AG20443 (cell line): ENCODE measurements around the gene ARHGEF28.
A peak's percentile ranks its signal among the peaks of the same experiment; 100 is the strongest.

ENCODE experiments used
- DNase-seq: peaks from one replicate; pipeline ENCODE4 v3.0.0; 2012; ENCODE audit warnings: low spot score, mixed read lengths

ARHGEF28 gene

DNA sequence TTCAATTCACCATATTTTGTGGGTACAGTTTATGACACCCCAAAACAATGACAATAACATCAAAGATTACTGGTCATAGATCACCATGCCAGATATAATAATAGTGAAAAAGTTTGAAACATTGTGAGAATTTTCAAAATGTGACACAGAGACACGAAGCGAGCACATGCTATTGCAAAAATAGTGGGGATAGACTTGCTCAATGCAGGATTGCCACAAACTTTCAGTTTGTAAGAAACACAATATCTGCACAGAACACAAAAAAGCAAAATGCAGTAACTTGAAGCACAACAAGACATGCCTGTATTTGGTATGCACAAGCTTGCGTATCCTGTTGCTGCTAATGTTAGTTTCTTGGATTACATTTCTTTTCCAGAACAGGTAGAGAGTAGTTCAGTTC is 35.8 kb downstream of the ARHGEF28 start:
- no peak for DNase-seq

DNA sequence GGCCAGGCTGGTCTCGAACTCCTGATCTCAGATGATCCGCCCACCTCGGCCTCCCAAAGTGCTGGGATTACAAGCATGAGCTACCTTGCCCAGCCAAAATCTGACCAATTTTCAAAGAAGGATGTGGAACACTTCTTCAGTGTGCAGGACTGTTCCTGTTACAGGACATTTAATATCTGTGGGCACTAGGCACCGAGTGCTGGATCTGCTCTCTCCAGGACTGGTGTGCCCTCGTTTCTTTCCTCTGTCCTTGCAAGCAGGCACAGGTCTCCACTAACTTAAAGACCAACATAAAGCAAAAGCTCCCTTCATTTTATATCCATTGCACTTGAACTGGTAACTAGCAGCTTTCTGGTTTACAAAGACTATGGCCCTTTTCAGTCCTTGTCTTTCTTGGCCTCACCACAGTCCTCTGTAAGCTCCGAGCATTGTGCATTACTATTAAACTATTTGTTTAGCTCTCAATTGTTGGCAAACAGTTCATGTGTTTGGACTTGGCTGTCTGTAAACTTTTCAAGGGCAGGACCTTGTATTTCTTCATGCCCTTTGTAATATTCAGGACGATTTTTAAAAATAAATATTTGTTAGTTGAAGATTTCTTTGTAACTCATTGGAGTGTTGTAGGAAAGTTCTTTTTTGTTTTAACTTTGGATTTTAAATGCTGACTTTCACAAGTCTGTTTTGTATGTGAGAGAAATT is 37.3 kb downstream of the ARHGEF28 start:
- DNase-seq, result no peak

DNA sequence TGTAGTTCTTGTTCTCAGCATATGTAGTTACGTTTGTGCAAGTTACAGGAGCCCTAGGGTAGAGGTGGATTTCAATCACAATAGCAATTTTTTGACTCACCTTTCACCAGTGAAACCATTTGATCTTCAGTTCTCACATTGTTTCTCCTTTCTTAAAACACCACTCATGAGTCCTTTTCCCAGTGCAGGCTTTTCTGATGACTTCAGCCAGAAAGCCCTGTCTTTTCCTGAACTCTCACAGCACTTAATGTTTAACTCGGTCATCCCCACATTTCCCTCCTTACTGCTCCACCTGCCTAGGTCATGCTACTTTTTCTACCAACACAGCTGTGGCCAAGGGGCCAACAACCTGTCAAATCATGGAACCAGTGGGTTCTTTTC is 37.9 kb downstream of the ARHGEF28 start:
- no peak for DNase-seq

DNA sequence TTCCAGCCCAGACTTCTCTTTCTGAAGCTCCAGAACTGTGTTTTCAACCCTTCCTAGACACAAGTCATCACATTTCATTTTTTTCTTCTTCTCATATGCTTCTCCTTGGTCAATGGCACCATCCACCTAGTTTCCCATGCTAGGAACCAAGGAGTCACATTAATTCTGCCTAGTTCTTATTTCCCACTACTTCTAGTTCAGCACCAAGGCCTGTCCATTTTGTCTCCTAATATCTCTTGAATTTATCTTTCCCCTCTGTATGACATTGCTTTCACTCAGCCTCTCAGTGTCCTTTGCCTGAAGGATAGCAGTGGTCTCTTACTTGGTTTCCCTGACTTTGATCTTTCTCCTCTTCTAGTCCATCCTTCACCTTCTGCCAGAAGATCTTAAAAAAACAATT is 38.8 kb downstream of the ARHGEF28 start:
- no peak for DNase-seq

DNA sequence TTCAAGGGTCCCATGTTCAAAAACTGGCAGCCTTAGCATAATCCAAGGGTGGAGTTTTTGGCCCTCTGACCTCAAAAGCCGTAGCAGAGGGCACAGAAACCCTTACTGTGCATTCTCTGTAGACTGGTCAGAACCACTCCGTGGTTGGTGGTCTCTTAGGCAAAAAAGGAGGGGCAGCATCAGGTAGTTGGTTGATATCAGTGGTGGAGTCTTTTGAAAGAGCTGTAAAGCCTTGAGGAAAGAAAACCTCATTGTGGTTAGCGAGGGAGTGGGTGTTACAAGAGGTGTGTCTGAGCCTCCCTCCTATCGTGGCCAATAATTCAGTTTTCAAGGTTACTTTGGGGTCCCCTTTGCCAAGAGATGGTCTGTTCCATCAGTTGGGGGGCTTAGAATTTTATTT is 40.9 kb downstream of the ARHGEF28 start:
- DNase-seq, result no peak

DNA sequence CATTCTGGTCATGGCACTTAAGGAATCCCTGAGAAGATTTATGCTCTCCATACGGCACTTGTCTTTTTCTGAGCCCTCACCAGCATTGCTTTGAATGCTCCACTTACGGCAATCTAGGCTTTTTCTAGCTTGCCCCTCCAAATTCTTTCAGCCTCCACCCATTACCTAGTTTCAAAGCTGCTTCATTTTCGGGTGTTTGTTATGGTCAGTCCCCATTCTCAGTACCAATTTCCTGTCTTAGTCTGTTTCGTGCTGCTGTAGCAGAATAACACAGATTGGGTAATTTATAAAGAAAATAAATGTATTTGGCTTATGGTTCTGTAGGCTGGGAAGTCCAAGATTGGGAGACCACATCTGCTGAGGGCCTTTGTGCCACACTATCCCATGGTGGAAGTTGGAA is 42.0 kb downstream of the ARHGEF28 start:
- DNase-seq, result no peak

DNA sequence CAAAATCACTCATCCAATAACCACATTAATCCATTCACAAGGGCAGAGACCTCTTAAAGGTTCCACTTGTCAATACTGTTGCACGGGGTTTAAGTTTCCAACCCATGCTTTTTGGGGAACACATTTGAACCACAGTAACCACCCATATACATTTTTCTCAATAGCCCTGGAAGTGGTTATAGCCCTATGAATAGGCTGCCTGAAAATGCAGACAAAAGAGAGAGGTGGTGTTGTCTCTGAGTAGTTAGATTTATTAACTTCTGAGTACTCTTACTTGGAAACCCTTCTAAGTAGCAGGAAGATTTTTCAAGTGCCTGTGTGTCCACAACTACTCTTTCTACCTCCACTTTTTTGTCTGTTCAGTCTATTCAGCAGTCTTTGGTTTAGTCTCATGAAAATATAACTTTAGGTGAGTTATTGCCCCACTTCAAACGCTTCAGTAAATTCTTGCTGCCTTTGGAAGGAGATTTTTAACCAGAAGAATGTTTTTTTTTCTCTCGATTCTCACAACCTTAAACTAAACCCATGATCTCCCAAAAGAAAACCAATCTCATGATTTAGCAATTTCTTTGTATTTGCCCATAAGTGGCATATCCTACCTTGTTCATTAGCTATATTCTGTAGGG is 42.6 kb downstream of the ARHGEF28 start:
- DNase-seq, result no peak

DNA sequence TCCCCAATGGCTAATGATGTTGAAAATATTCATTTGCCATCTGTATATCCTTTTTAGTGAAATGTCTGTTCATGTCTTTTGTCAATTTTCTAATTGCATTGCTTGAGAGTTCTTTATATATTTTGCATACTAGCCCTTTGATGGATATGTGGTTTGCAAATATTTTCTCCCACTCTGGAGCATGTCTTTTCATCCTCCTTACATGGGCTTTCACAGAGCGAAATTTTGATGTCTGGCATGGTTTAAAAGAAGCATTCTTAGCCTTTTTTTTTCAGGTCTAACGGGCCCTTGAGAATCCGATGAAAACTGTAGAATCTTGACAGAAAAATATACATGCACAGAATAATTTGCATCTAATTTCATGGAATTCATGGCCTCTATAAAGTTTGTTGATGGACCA is 44.7 kb downstream of the ARHGEF28 start:
- no peak for DNase-seq

DNA sequence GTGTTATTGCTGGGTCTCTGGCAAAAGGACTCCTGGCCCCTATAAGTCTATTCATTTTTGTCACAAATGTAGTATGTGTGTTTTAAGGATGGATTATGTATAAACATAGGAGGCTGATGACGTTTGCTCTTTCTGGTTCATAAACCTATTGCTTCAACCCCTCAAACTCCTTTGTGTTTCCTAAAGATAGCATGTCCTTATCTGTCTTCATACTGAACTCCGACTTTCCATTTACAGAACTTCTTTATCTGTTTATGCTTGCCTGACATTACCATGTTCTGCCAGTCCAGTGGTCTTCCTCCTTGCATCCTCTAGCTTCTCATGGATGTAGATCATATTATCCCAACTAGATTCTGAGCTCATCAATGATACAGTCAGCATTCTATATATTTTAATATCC is 46.1 kb downstream of the ARHGEF28 start:
- no peak for DNase-seq

DNA sequence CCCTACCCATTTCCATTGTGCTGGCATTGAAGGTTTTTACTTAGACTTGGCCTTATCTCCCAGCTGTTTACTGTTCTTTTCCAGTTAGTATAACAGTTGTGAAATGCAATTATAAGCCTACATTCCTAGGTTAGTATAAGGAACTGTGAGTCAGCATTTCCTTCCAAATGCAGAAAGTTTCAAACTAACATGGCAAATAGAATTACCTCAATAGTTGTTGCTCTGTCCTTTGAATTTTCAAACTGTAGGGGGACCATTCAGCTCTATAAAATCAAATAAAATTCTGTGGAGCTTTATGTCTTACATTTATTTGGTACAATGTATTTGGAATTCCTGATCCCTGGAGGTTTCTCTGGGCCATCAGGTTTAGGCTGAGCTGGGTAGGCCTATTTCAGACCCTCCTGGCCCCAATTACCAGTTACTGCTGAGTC is 47.2 kb downstream of the ARHGEF28 start:
- peak; percentile 47 for DNase-seq

DNA sequence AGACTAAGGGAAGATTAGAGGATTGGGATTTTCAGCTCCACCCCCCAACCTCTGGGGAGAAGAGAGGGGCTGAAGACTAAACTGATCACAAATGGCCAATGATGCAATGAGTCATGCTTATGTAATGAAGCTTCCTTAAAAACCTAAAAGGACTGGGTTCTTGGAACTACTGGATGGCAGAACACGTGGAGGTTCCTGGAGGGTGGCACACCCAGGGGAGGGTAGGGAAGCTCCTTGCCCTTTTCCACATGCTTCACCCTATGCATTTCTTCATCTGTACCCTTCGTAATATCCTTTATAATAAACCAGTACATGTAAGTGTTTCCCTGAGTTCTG is 48.6 kb downstream of the ARHGEF28 start:
- DNase-seq, result no peak

DNA sequence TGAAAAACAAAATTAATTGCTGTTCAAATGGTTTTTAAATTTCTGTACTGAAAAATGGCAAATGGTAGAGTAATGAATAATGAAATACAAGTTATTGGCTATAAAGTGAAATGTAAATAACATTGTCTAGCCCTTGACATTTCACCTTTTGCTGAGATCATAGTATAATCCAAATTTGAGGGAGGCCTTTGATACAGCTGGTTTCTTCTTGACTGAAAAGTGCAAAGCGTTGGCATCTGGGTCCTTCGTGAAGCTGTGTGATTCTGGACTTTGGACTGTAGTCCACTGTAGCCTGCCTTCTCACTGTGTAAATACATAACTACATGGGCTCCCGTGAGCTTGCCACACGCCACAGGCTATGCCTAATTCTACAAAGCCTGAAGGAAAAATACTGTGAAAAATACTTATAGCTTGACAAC is 52.3 kb downstream of the ARHGEF28 start:
- no peak for DNase-seq

DNA sequence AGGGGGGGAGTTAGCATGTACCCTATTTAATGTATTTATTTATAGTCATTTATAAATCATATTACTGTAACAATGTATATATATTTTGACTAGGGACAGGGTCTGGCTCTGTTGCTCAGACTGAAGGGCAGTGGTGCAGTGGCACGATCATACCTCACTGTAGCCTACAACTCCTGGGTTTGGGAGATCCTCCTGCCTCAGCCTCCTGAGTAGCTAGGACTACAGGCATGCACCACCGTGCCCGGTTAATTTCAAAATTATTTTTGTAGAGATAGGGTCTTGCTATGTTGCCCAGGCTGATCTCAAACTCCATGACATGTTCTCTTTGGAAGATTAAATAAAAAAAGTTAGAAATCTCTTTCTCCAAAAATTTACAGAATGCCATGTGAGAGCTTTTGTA is 52.8 kb downstream of the ARHGEF28 start:
- no peak for DNase-seq

DNA sequence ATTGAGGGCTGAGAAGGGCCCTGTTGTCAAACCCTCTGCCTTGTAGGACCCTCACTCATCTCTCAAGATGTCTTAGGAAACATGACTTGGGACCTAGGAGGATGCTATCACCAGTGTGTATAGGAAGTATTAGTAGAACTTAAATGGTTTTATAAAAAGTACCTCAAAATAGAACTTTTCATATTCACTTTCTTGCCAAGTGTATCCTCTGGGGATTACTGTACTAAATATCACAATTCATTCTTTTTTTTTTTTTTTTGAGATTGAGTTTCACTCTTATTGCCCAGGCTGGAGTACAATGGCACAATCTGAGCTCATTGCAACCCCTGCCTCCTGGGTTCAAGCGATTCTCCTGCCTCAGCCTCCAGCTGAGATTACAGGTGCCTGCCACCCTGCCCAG is 56.2 kb downstream of the ARHGEF28 start:
- no peak for DNase-seq

DNA sequence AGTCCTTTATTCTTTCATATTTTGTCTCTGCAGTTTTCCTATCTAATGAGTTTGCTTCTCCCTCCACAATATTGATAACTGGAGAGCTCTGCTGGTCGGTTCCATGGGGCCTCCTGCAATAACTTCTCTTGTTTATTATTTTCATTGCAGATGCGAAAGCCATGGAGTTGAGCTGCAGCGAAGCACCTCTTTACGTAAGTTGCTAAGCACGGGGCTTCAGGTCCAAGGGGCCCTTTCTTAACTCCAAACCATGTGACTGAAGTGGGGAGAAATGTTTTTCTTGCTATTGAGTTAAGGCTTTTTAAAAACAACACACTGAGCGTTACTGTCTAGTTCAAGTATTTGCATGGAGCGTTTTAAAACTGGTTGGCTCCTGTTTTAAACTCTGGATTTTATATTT is 58.7 kb downstream of the ARHGEF28 start:
- DNase-seq, result no peak

DNA sequence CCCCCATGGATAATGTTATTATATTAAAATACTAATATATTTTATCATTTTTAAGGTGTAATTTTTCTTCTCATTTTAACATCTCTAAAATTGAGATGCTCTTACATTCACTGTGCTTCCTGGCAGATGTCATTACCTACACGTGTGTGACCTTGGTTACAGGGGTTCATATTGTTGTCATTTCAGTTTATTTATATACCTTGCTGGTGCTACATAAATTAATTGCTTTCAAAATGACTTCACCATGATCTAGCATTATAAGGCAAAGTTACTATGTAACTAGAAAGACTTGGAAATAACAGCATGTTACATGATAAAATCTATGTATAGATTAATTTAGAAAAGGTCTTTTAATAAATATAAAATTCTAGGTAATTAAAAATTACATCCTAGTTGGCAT is 60.9 kb downstream of the ARHGEF28 start:
- no peak for DNase-seq

DNA sequence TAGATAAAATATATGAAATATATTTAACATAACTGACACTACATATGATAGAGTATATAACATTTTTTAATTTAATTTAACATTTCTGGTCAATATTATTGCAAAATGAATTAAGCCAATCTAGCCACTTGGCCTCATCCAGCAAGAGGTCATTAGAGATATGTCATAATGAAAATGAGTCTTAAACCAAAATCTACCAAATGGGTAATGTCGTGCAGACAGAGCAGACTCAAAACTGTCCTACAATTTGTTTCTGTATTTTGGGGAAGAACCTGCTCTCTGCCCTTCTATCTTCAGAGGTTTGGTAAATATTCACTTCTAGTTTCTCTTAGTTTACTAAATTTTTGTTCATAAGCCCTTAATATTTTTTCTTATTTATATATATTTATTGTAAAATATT is 61.4 kb downstream of the ARHGEF28 start:
- DNase-seq, result no peak

DNA sequence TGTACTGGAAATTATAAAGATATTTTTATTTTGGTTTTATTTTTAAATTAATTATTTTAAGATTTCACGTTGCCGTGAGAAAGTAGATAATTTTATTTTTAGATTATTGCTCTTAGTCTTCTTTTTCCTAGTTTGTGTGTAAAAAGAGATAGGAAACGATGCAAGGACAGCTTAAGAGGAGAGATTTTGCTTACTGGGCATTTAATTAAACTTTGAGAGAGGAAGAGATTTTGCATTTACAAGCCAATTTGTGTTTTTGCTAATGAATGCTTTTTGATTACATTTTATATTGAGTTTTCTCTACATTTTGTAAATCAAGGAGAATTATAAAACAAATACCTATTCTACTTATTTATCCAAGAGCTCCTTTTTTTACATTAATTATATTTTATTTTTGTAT is 64.0 kb downstream of the ARHGEF28 start:
- DNase-seq, result no peak

DNA sequence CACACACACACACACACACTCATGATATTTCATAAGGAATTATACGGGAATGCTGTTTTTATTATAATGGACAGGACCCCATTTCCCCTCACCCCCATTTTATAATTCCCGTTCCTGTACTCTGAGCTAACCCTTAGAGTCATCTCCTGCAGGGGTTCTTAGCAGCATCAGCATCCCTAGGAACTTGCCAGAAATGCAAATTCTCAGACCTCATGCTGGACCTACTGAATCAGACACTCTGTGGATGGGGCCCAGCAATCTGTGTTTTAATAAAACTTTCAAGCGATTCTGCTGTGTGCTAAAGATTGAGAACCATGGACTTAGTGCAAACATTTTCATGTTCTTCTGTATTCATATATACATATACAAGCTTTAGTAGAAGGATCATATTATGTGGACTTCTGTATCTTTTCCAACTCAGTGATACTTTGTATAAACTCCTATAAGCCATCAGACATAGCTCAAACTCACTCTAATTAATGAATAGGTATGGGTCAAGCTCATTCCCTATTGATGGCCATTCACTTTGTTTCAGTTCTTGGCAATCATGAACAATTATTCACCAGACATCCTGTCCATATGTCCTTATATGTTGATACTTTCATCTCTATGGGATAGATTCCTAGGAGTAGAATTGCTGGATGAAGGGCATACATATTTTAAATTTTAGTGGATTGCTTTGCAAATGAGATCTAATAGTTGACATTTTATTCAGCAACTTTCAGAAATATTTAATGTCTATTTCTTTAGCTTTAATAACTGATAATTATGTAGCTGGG is 65.5 kb downstream of the ARHGEF28 start:
- no peak for DNase-seq

DNA sequence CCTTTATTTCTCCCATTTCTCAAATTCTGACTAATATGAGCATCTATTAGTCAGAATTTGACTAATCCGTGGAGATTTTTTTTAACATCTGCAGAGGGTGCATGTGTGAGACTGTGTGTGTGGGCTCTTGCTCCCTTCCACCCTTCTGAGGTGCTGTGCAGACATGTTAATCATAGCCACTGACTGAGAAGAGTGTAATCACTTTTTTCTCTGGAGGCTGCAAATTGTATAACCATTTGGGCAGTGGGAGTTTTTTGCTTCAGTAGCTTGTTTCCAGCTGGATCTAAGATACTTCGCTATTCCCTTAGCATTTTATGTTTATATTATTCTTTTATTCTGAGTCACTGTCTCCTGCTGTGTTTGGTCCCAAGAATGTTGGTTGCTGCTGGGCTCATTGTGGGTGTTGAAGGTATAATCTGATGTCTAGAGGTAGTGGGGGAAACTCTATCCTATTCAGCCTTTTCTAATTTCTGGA is 66.2 kb downstream of the ARHGEF28 start:
- DNase-seq, result peak; percentile 58

DNA sequence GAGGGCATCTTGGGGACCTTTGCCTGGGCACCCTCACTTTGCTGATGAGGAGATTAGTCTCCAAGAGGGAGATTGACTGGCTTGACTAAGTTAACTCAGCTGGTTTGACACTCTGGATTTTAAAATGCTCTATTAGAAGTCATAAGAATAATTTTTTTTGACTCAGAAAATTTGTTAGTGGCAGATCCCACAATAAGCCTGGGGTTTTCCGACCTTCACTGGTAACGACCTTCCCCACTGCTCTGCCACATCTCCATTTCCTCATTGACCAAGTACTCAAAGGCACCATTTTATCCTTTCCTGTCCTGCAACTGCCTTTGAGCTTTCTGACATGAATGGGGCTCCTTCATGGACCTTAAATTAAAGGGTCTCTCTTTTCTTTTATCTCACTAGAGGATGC is 67.0 kb downstream of the ARHGEF28 start:
- DNase-seq, result no peak

DNA sequence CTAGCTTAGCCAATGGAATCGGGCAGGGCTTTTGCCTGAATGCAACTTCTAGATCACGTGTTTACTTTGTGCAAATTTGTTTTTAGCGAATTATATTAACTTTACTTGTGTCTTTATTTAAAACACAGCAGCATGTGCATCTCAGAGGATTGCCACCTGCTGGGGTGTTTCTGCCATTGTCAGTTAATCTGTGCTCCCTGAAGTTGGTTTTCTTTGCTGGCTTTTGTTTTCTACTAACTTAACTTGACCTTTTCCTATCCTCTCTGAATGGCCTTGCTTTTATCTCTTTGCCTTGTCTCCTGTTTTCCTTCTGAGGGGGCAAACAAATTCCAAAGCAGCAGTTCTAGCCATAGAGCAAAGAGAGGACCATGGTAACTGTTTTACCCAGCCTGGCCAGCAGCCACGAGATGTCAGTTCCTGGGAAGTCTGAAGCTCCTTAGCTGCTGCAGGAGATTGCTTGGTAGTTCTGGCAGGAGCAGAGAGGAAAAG is 67.6 kb downstream of the ARHGEF28 start:
- peak; percentile 56 for DNase-seq

DNA sequence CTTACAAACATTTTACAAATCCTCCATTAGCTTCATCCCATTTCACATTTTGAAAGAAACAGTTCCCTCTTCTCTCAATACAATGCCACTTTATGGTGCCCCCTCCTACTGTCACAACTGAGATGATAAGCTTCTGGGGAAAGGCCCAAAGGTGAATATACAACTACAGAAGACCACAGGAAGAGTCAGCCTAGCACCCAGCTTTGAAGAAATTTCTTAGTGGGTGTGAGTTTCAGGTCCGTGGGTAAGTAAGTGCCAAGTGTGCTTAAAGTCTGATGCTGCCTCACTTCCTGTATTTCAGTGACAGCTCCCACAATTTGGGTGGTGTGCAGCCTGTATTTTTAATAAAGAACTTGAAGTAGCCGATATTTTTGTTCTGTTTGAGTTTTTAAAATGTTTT is 68.1 kb downstream of the ARHGEF28 start:
- DNase-seq, result no peak
